Mesenteric fat pad (tissue), 1 donor: ENCODE results near the gene TXLNB. TPM values are rescaled to one million over a fixed set of nuclear protein-coding genes. Genes with fewer than 3 reads are reported as not detected.

Experiments
- DNase-seq: peaks from one replicate; pipeline ENCODE4 v3.0.0-alpha.2; 2020; ENCODE audit warnings: low spot score
- total RNA-seq: library from RNA; stranded (reverse); fragmentation: NEBNext Ultra II Directional; extraction: Animal tissue kit (Norgen Biotek cat#: 25700); gene quantifications from one replicate; pipeline ENCODE4 v1.2.1, GENCODE V29; 2021
- donor health status: DM: yes; HTN: yes; CAD: no.

Gene TXLNB
- total RNA-seq, 1 donor from 2014 or later = 0.61 TPM

GRCh38 chr6:139271056-139271455 lies 20.7 kb downstream of the TXLNB start:
- no peak for DNase-seq

GRCh38 chr6:139270249-139270648 lies 21.5 kb downstream of the TXLNB start:
- DNase-seq = no peak

GRCh38 chr6:139265512-139266190 lies 26.1 kb downstream of the TXLNB start:
- no peak for DNase-seq

GRCh38 chr6:139262519-139263300 lies 29.1 kb downstream of the TXLNB start:
- no peak for DNase-seq

- DNase-seq = no peak
Measured at GRCh38 chr6:139257821-139258398, 33.9 kb downstream of the TXLNB start.

- no peak for DNase-seq
Measured at GRCh38 chr6:139257291-139257690, 34.5 kb downstream of the TXLNB start.

GRCh38 chr6:139256087-139256486 lies 35.7 kb downstream of the TXLNB start:
- DNase-seq = no peak

- DNase-seq = no peak
Measured at GRCh38 chr6:139254196-139254595, 37.6 kb downstream of the TXLNB start.

GRCh38 chr6:139253656-139254055 lies 38.1 kb downstream of the TXLNB start:
- no peak for DNase-seq

GRCh38 chr6:139251691-139252390 lies 40.0 kb downstream of the TXLNB start:
- no peak for DNase-seq

GRCh38 chr6:139251045-139251690 lies 40.6 kb downstream of the TXLNB start:
- DNase-seq = no peak

- no peak for DNase-seq
Measured at GRCh38 chr6:139250296-139251044, 41.3 kb downstream of the TXLNB start.

- DNase-seq = no peak
Measured at GRCh38 chr6:139249395-139249794, 42.4 kb downstream of the TXLNB start.

GRCh38 chr6:139248911-139249310 lies 42.9 kb downstream of the TXLNB start:
- DNase-seq = no peak

GRCh38 chr6:139247618-139248017 lies 44.2 kb downstream of the TXLNB start:
- DNase-seq = no peak

GRCh38 chr6:139243536-139243935 lies 48.3 kb downstream of the TXLNB start:
- no peak for DNase-seq

GRCh38 chr6:139242457-139243240 lies 49.1 kb downstream of the TXLNB start:
- no peak for DNase-seq

- DNase-seq = no peak
Measured at GRCh38 chr6:139240161-139241010, 51.4 kb downstream of the TXLNB start.

GRCh38 chr6:139239064-139239463 lies 52.7 kb downstream of the TXLNB start:
- no peak for DNase-seq
